ENCODE measurements around the gene LMF2. TPM values are rescaled to one million over a fixed set of nuclear protein-coding genes. Genes with fewer than 3 reads are reported as not detected.

Gene LMF2
- total RNA-seq, 1 experiment from 2014 or later: 37.3 TPM

DNA sequence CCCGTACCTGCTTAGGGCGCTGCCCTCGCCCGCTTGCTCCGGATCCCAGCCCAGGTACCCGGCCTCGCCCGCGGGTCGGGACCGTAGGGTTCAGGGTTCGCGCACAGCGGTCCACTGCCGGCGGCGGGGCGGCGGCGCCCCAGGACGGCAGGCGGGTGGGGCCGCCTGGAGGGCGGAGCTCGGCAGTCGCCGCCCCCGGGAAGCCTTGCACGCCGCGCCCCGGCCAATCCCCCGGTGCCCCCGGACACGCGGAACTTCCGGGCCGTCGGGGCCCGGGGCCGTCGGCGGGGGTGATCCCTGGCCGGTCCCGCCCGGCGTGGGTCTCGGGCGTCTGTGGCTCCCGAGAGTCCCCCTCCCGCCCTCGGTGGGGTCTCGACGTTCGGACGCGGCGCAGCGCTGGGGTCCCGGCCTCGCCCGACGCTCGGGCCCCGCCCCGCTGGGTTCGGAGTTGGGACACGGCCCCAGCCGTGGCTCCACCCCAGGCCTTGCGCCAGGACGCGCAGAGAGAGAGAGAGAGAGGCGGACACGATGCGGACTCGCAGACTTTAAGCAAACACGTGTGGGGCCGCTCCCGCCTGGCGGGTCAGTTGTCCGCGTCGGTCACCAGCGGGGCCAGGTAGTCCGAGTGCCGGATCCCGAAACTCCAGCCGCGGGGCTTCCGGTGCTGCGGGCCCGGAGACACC lies 22.5 kb upstream of the LMF2 start, which contains the start of gene TYMP:
TSS of gene TYMP (minus strand) at position 116 of the 683 bp plus-strand sequence. CDS start 303 bp downstream, outside the sequence.
- intact Hi-C loops (cut with micrococcal nuclease; ENCODE audit: unreplicated experiment): loop anchor here (1.0 to 2.0 kb wide), 2 partner anchors 9 to 33 kb away; partner anchors contain the start of gene SYCE3
- POLR2A ChIA-PET (ENCODE audit: unreplicated experiment): no interaction called here

DNA sequence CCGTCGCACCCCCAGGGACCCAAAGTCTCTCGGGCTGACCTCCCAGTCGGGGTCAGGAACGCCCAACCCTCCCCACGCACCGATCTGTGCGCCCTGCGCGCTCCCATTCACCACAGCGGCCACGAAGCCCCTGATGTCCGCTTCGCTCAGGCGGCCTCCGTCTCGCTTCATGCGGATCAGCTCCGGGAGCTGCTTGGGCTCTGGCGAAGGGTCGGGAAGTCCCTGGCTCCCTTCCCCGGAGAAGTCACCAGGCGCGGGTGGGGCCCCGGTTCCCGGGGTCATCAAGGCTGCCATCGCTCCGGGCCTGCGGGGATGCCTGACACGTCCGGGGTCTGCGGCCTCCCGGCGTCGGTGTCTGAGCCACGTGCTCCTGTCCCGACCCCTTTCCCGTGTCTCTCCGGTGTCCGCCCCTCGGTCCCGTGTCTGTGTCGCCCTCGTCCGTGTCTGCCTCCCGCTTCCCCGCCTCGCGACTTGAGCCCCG lies 22.0 kb upstream of the LMF2 start:
- POLR2A ChIA-PET (ENCODE audit: unreplicated experiment): no interaction called here
- DNase-seq: no peak
- no peak for TF ChIP-seq EZH2 (IDR thresholded peaks at IDR 0.05; ENCODE audit: low read depth)
- no peak for TF ChIP-seq CTCF (conservative IDR thresholded peaks at IDR 0.05)
- Histone ChIP-seq H3K36me3 (ENCODE audit: low read depth) (no peaks in the 10 kb centered on the region), H3F3A (ENCODE audit: insufficient read depth, low read depth) (peaks cover 66% of the 10 kb centered on the region), H3K79me2 (ENCODE audit: low read depth) (peaks cover 2% of the 10 kb centered on the region), H3K9me3 (ENCODE audit: insufficient read depth, low read depth) (no peaks in the 10 kb centered on the region), H3K4me1 (replicated peaks; ENCODE audit: insufficient read depth) (peaks cover 27% of the 10 kb centered on the region), H3K9me2 (ENCODE audit: insufficient read depth) (no peaks in the 10 kb centered on the region), H3K4me2 (no peak overlapping the region), H3K4me3 (no peak overlapping the region), H3K27ac (no peak overlapping the region), H3K27me3 (ENCODE audit: insufficient read depth, low read depth) (no peaks in the 10 kb centered on the region), H2AFZ (no peak overlapping the region), H4K20me1 (ENCODE audit: insufficient read depth) (peaks cover 2% of the 10 kb centered on the region)
- intact Hi-C loops (cut with micrococcal nuclease; ENCODE audit: unreplicated experiment): no loop called here
- no TSS peak for BruUV-seq (replicated peaks)
- CTCF ChIA-PET: interaction anchor here (0.6 kb wide), 1 partner anchor 21 kb away, joined by 7 read pairs; no protein-coding TSS in a partner anchor

More for the DNA sequence above, 22.5 kb upstream of the LMF2 start, which contains the start of gene TYMP:
- peak within 1 kb of the TSS; percentile 87 for H3K4me3 ChIP-seq
- H2AFZ ChIP-seq: peak within 1 kb of the TSS; percentile 78; the same call in 1 of the 2 replicates
- H3K27me3 ChIP-seq (ENCODE audit: insufficient read depth, low read depth): no peaks in the 10 kb centered on the region
- CTCF ChIA-PET: no interaction called here
- peak in 1 of 2 experiments; percentile 66 for DNase-seq
- peak within 1 kb of the TSS; percentile 85 for H3K4me2 ChIP-seq
- H3K4me1 ChIP-seq (replicated peaks; ENCODE audit: insufficient read depth): peaks cover 26% of the 10 kb centered on the region
- H3K36me3 ChIP-seq (ENCODE audit: low read depth): no peaks in the 10 kb centered on the region
- H3K79me2 ChIP-seq (ENCODE audit: low read depth): no peaks in the 10 kb centered on the region; the same call in 1 of the 2 replicates
- H4K20me1 ChIP-seq (ENCODE audit: insufficient read depth): no peaks in the 10 kb centered on the region
- H3K9me3 ChIP-seq (ENCODE audit: insufficient read depth, low read depth): no peaks in the 10 kb centered on the region
- BruUV-seq (replicated peaks): no TSS peak
- no peak for TF ChIP-seq EZH2 (IDR thresholded peaks at IDR 0.05; ENCODE audit: low read depth)
- TF ChIP-seq CTCF (conservative IDR thresholded peaks at IDR 0.05): no peak
- peaks cover 64% of the 10 kb centered on the region for H3F3A ChIP-seq (ENCODE audit: insufficient read depth, low read depth)
- no peaks in the 10 kb centered on the region for H3K9me2 ChIP-seq (ENCODE audit: insufficient read depth)
- peak within 1 kb of the TSS; percentile 60 for H3K27ac ChIP-seq

- POLR2A ChIA-PET (ENCODE audit: unreplicated experiment): interaction anchor here (0.6 kb wide), 1 partner anchor 59 kb away, joined by 4 read pairs; no protein-coding TSS in a partner anchor
- H3K36me3 ChIP-seq (ENCODE audit: low read depth): no peaks in the 10 kb centered on the region
- H3K4me3 ChIP-seq: no peak overlapping the region
- BruUV-seq (replicated peaks): no TSS peak
- no peak overlapping the region for H3K27ac ChIP-seq
- peak in 1 of 2 experiments; percentile 30 for DNase-seq
- H2AFZ ChIP-seq: no peak overlapping the region
- peaks cover 71% of the 10 kb centered on the region for H3F3A ChIP-seq (ENCODE audit: insufficient read depth, low read depth)
- H3K4me1 ChIP-seq (replicated peaks; ENCODE audit: insufficient read depth): peaks cover 29% of the 10 kb centered on the region
- peaks cover 8% of the 10 kb centered on the region for H4K20me1 ChIP-seq (ENCODE audit: insufficient read depth)
- H3K9me3 ChIP-seq (ENCODE audit: insufficient read depth, low read depth): no peaks in the 10 kb centered on the region
- TF ChIP-seq EZH2 (IDR thresholded peaks at IDR 0.05; ENCODE audit: low read depth): no peak
- no peak for TF ChIP-seq CTCF (conservative IDR thresholded peaks at IDR 0.05)
- intact Hi-C loops (cut with micrococcal nuclease; ENCODE audit: unreplicated experiment): no loop called here
- H3K9me2 ChIP-seq (ENCODE audit: insufficient read depth): no peaks in the 10 kb centered on the region
- no peaks in the 10 kb centered on the region for H3K27me3 ChIP-seq (ENCODE audit: insufficient read depth, low read depth)
- CTCF ChIA-PET: interaction anchor here (0.6 kb wide), 1 partner anchor 22 kb away, joined by 7 read pairs; no protein-coding TSS in a partner anchor
- H3K79me2 ChIP-seq (ENCODE audit: low read depth): peaks cover 8% of the 10 kb centered on the region
- no peak overlapping the region for H3K4me2 ChIP-seq
Measured at GRCh38 chr22:50528682-50529415, 21.3 kb upstream of the LMF2 start.
